Forelimb muscle (tissue), 1 donor: ENCODE results near the gene FHIT. TPM values are rescaled to one million over a fixed set of nuclear protein-coding genes. Genes with fewer than 3 reads are reported as not detected.
"Not testable (repeated sequence)": the region's sequence is repeated elsewhere in the genome, so short reads cannot be mapped to it uniquely, and the experiment has no call there.

Experiments used
- DNase-seq: peaks from one replicate; pipeline ENCODE4 v3.0.0-alpha.2; 2013; ENCODE audit warnings: low read depth
- polyA plus RNA-seq: library from polyadenylated mRNA; unstranded; fragments of 120-200 nt; gene quantifications from one replicate; pipeline ENCODE4 v1.2.1, GENCODE V29; 2013; ENCODE audit not compliant: insufficient read length

FHIT gene
- polyA plus RNA-seq, 1 donor, result 7.1 TPM

DNA sequence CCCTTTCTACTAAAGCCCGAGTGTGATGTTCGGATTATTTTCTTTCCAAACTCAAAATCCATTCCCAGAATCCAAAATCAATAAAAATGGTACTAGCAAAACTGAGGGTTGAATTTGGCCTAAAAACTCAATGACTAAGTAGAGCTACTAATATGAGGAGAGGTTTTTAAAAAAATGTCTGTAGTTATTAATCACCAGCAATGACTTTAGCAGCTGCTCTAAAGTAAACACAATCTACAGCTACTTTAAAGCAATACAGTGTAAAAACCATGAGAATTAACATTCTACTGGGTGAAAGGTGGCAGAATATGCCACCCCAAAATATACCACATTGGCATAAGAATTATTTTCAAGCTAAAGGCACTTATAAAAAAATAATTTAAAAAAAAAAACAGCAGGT, 23.5 kb downstream of the FHIT start:
- DNase-seq, result no peak

DNA sequence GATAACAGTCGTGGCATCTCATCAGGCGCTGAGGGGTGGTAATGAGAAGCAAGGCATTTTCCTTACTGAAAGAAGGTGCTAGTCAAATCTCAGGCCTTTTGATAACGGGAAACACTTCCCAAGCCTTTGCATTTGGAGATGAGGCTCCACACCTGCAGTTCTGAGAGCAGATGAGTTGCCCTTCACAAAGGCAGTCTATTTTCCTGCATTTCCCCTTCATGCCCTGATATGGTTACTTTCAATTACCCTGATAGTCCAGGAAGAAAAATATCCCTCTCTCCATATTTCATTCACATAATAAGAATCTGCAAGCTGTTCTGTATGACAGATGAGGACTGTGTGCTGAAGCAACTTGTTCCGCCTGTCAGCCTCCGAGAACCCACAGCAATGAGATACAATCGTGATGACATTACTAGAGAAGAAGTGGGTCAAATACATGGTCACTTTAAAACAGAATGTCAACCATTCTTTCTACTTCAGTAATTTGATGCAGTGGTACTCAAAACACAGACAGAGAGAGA, 25.0 kb downstream of the FHIT start:
- DNase-seq, result no peak

DNA sequence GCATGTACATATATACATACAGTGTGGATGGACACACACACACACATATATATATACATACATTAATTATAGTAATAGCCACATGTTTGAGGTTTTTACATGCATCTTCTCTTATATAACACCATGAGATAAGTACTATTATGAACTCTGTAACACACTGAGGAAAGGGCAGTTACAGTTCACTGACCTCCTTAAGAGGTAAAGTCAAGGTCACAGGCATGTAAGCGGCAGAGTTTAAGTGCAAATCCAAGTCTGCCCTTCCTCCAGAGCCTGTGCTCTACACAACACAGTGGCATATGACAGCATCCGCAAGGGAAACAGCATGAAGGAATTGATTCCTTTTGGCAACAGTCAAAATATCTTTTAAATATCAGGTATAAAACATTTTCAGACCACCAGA, 26.4 kb downstream of the FHIT start:
- no peak for DNase-seq

DNA sequence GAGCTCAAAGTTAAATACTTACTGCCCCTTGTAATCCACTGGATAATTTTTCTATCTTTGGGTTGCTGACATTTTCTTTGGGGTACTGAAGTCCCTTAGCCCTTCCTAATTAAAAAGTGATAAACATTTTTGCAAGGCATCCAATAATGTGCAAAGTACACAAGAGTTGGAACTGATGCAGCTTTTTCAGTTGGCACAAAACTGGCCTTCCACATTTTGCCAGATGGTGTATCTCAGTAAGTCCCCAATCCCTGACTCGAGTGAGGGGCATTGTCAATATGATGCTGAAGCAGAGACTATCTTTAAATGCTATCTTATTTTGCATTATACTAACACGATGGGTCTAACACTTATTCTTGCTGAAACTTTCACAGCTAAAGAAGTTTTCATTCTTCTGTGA, 27.8 kb downstream of the FHIT start:
- no peak for DNase-seq

DNA sequence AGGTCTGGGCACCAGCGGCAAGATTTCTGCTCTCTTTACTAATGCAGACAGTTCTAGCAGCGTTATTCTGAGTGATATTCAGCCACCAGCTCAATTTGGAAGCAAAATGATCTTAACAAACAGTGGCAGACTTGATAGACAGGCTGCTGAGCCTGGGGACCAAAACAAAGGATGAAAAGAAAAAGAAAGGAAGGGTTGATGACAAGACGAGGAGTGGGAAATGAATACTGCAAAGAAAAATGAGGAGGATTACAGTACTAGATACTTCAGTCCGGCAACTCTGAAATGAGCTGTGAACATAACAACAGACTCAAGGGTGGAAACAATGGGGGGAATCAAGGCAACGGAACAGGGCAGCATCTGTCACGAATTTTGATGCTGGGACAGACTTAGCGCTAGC, 28.8 kb downstream of the FHIT start:
- no peak for DNase-seq

DNA sequence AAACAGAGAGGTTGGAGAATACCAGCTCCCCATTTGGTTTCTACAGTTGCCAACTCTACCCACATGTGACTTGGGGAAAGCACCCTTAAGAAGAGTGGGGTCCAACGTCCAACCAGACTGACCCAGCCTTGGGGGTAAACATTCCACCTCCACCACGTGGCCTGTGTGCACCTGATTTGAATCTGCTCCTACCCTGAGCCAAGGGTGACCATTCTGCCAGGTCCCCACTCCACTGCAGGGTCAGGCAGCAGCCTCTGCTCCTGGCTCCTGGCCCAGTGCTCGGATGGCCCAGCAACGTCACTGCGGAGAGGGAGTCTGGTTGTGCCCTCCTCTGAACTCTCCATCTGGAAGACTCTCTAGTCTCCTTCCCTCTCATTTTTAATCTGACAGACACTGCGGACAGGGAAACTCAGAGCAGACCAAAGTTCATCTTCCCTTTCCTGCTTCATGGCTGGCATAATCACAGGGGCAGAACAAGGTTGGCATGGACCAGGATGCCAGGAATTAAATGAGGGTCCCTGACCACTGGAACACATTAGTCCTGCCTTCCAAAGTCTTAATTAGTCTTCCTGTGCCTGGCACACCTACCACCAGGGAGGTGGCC, 29.4 kb downstream of the FHIT start:
- DNase-seq, result no peak

DNA sequence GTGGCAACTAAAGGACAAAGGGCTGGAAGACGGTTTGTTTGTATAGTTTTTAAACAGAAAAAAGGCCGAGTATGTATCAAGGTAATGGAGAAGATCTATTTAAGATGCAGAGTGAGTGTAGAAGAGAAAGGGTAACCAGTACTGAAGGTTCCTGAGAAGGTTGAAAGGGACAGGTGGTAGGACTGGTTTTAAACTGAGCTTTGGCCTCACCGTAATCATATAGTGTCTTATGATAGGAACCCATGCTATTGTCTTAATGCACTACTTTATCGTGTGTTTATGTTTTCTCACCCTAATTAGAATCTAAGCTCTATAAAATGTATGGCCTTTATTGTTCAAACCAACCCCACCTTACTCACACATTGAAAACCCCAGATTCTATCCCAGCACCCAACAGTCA, 32.7 kb downstream of the FHIT start:
- DNase-seq, result no peak

DNA sequence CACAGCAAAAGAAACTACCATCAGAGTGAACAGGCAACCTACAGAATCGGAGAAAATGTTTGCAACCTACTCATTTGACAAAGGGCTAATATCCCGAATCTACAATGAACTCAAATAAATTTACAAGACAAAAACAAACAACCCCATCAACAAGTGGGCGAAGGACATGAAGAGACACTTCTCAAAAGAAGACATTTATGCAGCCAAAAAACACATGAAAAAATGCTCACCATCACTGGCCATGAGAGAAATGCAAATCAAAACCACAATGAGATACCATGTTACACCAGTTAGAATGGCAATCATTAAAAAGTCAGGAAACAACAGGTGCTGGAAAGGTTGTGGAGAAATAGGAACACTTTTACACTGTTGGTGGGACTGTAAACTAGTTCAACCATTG, 35.1 kb downstream of the FHIT start:
- not testable (repeated sequence) for DNase-seq

DNA sequence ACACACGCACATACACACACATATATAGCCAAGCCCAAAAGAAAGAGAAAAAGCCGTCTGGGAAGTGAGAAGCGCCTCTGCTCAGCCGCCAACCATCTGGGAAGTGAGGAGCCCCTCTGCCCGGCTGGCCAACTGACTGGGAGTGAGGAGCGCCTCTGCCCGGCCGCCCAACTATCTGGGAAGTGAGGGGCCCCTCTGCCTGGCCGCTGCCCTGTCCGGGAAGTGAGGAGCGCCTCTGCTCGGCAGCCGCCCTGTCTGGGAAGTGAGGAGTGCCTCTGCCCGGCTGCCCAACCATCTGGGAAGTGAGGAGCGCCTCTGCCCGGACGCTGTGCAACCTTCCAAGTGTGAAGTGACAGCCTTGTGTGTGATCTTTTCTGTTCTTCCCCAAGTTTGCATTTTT, 49.2 kb downstream of the FHIT start:
- no peak for DNase-seq

DNA sequence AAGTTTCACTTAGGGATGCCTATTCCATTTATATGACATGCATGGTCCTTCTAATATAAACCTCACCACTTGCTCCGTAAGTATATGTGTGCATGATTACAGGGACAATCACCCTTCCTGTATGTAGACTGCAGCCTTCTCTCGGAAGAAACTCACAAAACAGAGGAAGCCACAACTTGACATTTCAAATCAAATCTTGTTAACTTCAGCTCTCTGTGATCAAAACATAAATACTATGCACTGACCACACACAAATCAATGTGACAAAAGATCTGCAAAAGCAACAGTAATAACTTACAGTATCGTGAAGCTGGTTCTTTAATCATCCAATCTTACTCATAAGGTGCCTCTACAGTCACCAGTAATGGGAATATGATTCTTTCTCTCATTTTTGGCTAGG, 50.2 kb downstream of the FHIT start:
- DNase-seq, result no peak

DNA sequence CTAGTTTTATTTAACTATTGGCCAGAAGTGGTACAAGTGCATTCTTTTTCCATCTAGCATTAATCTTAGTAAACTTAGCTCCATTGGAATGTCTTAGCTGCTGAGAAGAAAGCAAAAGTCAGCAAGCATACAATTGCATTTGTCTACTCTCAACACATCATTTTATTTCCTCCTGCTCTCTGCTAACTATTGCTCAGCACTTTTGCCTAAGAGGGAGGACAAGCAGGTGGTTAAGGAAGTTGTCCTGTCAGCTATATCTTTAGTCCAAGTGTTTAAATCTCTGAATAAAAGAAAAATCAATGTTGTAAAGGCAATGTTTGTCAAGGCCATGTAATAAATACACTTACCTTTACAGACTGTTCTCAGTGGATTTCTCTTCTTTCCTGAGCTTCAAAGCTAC, 51.0 kb downstream of the FHIT start:
- no peak for DNase-seq

DNA sequence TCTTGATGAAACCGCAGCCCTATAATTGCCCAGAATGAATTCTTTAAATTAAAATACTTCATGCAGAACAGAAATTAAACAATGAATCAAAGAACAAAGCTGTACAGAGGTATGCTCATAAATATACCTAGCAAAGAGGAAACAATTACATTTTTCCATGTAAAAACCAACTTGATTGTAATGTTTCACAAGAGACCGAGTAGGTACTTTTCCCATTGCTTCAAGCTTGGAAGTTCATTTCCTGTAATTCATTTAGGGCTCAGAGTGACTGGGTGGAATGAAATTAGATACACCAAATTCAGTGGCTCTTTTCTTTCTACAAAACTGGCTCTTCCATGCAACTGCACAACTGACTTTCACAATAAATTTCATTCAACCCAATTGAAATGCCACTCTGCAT, 51.4 kb downstream of the FHIT start:
- DNase-seq, result no peak

DNA sequence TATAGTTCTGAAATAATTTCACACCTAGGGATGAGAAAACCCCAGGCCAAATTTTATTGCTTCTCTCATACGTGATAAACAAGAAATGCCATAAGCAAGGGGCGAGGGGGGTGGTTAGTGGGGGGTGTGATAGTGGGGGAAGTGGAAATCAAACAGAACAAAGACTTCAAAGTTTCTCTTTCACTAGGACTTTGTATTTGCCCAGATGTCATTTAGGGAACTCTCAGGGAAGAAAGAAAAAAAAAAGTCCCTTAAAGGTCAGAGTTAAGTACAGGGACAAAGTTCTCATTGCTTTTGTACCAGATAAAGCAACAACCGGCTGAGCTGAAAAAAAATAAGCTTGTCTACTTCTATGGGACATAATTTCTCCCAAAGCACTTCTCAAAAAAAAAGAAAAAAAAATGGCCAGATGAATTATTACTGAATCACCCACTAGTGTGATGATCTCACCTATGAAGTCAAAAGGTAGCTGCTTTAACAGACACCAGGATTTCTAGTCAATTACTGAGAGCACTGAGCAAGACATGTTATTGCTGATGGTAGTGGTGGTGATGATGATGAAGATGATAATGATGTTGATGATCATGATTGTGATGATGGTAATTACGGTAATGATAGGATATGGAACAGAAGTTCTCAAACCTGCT, 56.2 kb downstream of the FHIT start:
- no peak for DNase-seq

DNA sequence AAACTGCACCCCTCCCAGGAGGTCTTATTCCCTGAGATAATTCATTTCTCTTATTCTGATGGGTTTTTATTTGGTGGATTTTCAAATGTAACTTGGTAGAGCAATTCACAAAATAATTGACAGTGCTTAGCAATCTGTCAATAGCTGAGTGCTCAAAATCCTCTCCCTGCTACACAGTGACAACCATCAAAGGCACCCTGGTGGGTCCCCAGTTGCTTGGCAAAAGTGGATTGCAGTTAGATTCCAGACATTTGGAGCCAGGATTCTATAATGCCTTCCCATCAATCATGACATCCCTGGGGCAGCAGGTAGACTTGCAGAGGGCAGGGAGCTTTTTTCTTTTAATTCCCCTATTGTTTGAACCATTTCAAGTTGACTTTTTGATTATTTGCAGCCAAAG, 59.0 kb downstream of the FHIT start:
- DNase-seq, result no peak

DNA sequence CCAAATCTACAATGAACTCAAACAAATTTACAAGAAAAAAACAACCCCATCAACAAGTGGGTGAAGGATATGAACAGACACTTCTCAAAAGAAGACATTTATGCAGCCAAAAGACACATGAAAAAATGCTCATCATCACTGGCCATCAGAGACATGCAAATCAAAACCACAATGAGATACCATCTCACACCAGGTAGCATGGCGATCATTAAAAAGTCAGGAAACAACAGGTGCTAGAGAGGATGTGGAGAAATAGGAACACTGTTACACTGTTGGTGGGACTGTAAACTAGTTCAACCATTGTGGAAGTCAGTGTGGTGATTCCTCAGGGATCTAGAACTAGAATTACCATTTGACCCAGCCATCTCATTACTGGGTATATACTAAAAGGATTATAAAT, 61.0 kb downstream of the FHIT start:
- DNase-seq, result not testable (repeated sequence)

DNA sequence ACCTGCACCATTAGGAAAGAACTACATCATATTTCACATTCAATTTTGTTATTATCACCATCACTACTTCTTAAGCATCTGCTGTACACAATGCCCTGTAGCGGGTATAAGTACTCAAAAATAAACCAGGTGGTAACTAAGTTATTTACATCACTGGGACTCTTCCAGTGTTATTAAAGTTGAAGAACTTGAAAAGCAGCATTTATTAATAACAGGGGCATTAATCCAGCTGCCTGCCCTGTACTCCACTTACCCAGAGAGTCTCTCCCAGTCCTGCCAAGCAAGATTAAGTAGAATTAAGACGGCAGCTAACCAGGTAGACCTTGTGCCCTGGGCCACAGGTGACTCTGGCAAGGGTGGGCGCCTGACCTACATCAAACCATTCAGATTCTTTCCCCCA, 65.2 kb downstream of the FHIT start:
- DNase-seq, result no peak

DNA sequence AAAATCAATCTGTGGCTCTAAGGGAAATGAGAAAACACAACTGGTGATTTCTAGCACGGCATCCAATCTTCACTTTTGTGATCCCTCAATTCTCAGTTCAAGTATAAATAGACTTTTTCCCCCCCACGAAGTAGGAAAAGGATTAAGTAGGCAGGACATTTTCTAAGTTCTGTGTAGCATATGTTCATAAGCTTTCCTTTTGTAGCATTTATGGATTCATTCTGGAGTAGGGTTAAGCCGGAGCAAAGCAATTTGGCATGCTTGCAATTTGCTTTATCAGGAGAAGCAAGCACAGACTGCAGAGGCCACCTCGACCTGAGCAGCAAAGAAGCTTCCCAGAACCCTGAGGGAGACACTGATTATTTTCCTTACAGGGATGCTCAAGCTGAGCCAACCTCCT, 66.3 kb downstream of the FHIT start:
- DNase-seq, result no peak

DNA sequence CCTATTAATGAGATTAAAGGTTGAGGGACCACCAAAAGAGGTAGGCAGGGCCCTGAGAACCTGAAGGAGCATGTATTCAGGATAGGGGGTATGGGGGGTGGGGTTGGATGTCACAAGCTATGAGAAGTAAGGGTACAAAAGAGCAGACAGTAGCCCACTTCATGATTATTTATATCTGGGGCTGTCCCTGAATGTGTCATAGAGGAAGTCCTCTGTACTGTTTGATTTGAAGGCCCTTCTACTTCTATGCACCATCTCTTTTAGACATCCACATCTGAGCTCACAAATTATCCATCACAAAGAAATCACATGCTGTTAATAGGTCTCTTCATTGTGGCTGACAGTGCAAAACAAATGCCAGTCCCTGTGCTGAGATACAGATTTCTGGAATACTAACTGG, 68.6 kb downstream of the FHIT start:
- no peak for DNase-seq

DNA sequence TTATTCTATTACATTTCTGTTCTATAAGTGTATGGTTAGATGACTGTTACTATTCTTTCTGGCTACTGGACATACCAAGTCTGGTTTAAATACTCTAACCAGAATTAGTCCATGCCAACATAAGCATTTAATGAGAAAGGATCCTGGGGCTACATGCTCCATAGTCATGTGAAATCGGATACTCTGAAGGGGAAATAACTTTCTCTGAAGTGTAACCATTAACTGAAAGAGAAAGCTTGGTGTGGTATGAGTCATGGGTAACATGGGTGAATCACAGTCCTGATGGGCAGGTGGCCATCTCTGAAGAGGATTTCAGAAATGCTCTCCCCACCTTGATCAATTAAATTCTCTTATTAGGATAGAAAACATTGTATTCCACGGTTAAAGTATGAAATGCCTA, 69.4 kb downstream of the FHIT start:
- DNase-seq, result no peak

DNA sequence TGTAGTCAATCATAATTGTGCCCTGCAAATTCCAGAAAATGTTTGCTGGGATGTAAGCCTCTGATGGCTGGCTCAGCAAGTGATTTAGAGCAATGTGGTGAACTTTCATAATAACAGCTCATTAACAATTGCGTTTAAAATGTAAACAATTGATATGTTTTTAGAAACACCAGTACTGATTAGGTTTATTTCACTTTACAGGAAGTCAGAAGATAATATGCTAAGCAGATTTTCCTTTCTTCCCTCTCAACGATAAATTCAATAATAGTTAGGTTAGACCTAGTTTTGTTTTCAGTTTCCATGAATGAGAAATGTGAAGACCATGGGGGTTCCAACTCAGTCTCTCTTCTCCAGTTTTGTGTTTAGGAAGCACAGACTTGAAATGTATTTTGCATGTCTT, 71.0 kb downstream of the FHIT start:
- no peak for DNase-seq

DNA sequence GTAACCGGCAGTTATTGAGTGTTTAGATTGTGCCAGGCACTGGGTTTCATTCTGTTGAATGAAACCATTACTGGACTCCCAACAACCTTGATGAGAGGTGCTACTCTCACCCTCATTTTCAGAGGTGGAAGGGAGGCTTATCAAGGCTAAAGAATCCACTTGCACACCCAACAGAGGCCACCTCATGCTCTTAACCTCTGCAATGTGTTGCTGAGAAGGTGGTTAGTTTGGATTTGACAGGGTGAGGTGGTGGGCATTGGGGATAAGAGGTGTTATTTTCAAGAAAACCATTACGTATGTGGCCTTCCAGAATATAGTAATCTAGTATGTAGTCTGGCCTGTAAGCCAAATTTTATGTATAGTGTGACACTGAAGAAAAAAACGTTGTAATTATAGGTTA, 73.1 kb downstream of the FHIT start:
- DNase-seq, result no peak

DNA sequence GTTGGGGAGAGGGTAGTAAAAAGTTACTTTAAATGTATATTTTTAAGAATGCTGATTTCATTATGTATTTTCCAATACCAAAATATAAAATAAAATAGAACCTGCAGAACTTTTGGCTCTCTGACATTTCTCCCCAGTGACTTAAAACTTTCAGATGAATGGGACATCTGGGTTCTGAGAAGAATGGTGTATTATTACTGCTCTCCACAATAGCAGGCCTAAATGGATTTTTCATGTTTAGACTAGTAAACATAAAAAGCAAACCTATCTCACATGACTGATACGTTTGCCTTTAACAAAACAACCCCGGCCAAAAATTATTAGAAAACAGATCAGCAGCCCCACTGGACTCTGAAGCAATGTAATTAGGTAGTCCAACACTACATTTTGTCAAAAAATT, 73.8 kb downstream of the FHIT start:
- DNase-seq, result no peak

DNA sequence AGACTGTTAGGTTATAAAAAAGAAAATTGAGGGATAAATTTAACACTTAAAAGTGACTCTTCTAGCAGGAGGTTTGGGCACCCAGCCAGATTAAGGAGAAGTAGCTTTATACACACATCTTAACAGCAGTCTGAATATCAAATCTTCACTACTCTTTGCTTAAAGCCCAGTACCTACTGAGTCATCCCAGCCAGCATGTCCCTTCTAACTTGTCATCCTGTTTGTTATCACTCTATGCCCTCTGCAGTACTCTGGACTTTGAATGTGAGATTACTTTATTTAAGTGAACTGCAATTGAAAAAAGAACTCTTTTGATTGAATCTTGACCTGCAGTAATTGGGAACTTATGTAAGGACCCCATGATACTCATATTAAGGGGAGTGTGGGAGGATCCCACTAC, 77.6 kb downstream of the FHIT start:
- DNase-seq, result no peak

DNA sequence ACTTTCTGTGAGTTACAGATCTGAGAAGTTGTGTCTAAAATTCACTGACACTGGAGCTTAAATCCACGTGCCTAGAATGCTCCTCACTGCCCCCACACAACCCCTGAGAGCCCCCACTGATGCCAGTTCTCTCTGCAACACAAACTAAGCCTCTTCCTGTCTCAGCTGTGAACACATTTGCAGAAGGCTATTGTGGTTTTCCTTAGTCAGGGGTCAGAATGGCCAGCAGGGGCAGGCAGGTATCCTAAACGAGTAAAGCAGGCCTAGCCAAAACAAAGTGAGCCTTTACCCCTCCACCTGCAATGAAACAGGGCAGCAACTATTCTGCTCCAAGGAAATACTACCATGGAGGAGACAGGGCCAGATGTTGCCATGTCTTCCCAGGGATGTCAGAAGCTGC, 78.6 kb downstream of the FHIT start:
- no peak for DNase-seq
